Activated CD8-positive, alpha-beta T cell treated with anti-CD3 and anti-CD28 coated beads for 36 hours (primary cell): ENCODE results near the gene ADGRG6. TPM values are rescaled to one million over a fixed set of nuclear protein-coding genes. Genes with fewer than 3 reads are reported as not detected.

ENCODE experiments used
- ATAC-seq: fragments of 200-7000 bp; cut with Tn5 transposase; one replicate; pipeline ENCODE4 v1.10.0; 2021; ENCODE audit warnings: mild to moderate bottlenecking, moderate library complexity
- CTCF ChIA-PET: fragments of 350-600 bp; sonication (Branson Sonifier 250); formaldehyde crosslinking; loops from one replicate; lab custom pipeline; 2021; ENCODE audit warnings: antibody characterized with exemption; lab: Charles Lee
- POLR2A ChIA-PET: fragments of 350-600 bp; sonication (Branson Sonifier 250); formaldehyde crosslinking; loops from one replicate; lab custom pipeline; 2021; ENCODE audit warnings: antibody characterized with exemption; lab: Charles Lee
- DNase-seq: peaks from one replicate; pipeline ENCODE4 v3.0.0-alpha.2; 2020
- H3K27ac Mint-ChIP-seq: one replicate; pipeline ENCODE4 v1.8.0; 2021; ENCODE audit warnings: mild to moderate bottlenecking, mixed read lengths
- H3K27me3 Mint-ChIP-seq: one replicate; pipeline ENCODE4 v1.8.0; 2021; ENCODE audit warnings: mixed read lengths
- H3K36me3 Mint-ChIP-seq: one replicate; pipeline ENCODE4 v1.8.0; 2021; ENCODE audit warnings: low read depth, mixed read lengths
- H3K4me1 Mint-ChIP-seq: one replicate; pipeline ENCODE4 v1.8.0; 2021; ENCODE audit warnings: low read depth, mixed read lengths
- H3K4me3 Mint-ChIP-seq: one replicate; pipeline ENCODE4 v1.8.0; 2021; ENCODE audit warnings: mild to moderate bottlenecking, moderate library complexity, mixed read lengths
- H3K9me3 Mint-ChIP-seq: one replicate; pipeline ENCODE4 v1.8.0; 2021; ENCODE audit warnings: mixed read lengths
- CTCF ChIP-seq: fragments of 200-600 bp; IDR thresholded peaks from one replicate; pipeline ENCODE4 v1.8.0; 2022; ENCODE audit warnings: antibody characterized with exemption, mild to moderate bottlenecking
- intact Hi-C: fragments of 100-400 bp; cut with micrococcal nuclease; formaldehyde crosslinking; loops from one replicate; pipeline ENCODE4 v1.10.0; 2022
- total RNA-seq, 2 experiments: library from RNA; stranded (reverse); gene quantifications; one replicate each; pipeline ENCODE4 v1.2.3, GENCODE V29; 2021

ADGRG6 gene
- total RNA-seq, 2 experiments from 2014 or later, result 1.3 to 1.5 TPM

GRCh38 chr6:142293121-142293520 lies 8.7 kb upstream of the ADGRG6 start:
- Mint-ChIP-seq H3K36me3 (no peaks in the 10 kb centered on the region), H3K27ac (no peak overlapping the region), H3K4me1 (no peaks in the 10 kb centered on the region), H3K4me3 (no peak overlapping the region), H3K27me3 (no peaks in the 10 kb centered on the region), H3K9me3 (no peaks in the 10 kb centered on the region)
- ATAC-seq, result no peak
- ChIA-PET CTCF (no interaction called here), POLR2A (no interaction called here)
- intact Hi-C loops, result no loop called here
- no peak for TF ChIP-seq CTCF
- DNase-seq, result no peak

- Mint-ChIP-seq H3K27me3 (no peaks in the 10 kb centered on the region), H3K36me3 (no peaks in the 10 kb centered on the region), H3K4me3 (no peak overlapping the region), H3K4me1 (no peaks in the 10 kb centered on the region), H3K9me3 (no peaks in the 10 kb centered on the region), H3K27ac (no peak overlapping the region)
- intact Hi-C loops, result no loop called here
- CTCF ChIA-PET, result no interaction called here
- TF ChIP-seq CTCF, result no peak
- no peak for DNase-seq
- ATAC-seq, result no peak
- POLR2A ChIA-PET, result no interaction called here
Measured at GRCh38 chr6:142294679-142295078, 7.1 kb upstream of the ADGRG6 start.

GRCh38 chr6:142296975-142297604 lies 4.7 kb upstream of the ADGRG6 start:
- DNase-seq (no peak), ATAC-seq (no peak)
- no peak overlapping the region for H3K27ac Mint-ChIP-seq
- no peak for TF ChIP-seq CTCF
- peaks cover 6% of the 10 kb centered on the region for H3K27me3 Mint-ChIP-seq
- H3K9me3 Mint-ChIP-seq, result no peaks in the 10 kb centered on the region
- H3K4me3 Mint-ChIP-seq, result no peak overlapping the region
- intact Hi-C loops, result no loop called here
- no peaks in the 10 kb centered on the region for H3K4me1 Mint-ChIP-seq
- ChIA-PET CTCF (no interaction called here), POLR2A (no interaction called here)
- no peaks in the 10 kb centered on the region for H3K36me3 Mint-ChIP-seq

GRCh38 chr6:142297605-142297995 lies 4.2 kb upstream of the ADGRG6 start:
- no peak for ATAC-seq
- POLR2A ChIA-PET, result no interaction called here
- no peak for TF ChIP-seq CTCF
- peaks cover 7% of the 10 kb centered on the region for H3K27me3 Mint-ChIP-seq
- H3K4me1 Mint-ChIP-seq, result peaks cover 4% of the 10 kb centered on the region
- no peaks in the 10 kb centered on the region for H3K36me3 Mint-ChIP-seq
- H3K4me3 Mint-ChIP-seq, result no peak overlapping the region
- no peak overlapping the region for H3K27ac Mint-ChIP-seq
- no peaks in the 10 kb centered on the region for H3K9me3 Mint-ChIP-seq
- CTCF ChIA-PET, result no interaction called here
- DNase-seq, result no peak
- intact Hi-C loops, result no loop called here

GRCh38 chr6:142297996-142298753 lies 3.6 kb upstream of the ADGRG6 start:
- no peak for TF ChIP-seq CTCF
- DNase-seq (peak; percentile 9), ATAC-seq (no peak)
- no peak overlapping the region for H3K27ac Mint-ChIP-seq
- ChIA-PET CTCF (no interaction called here), POLR2A (no interaction called here)
- no peaks in the 10 kb centered on the region for H3K36me3 Mint-ChIP-seq
- peaks cover 6% of the 10 kb centered on the region for H3K4me1 Mint-ChIP-seq
- peaks cover 13% of the 10 kb centered on the region for H3K27me3 Mint-ChIP-seq
- intact Hi-C loops, result no loop called here
- H3K4me3 Mint-ChIP-seq, result no peak overlapping the region
- no peaks in the 10 kb centered on the region for H3K9me3 Mint-ChIP-seq
